Activated CD8-positive, alpha-beta T cell treated with anti-CD3 and anti-CD28 coated beads, Interleukin-2, amount 10 ng/mL, durations not matched to agents 7 days and 5 days (primary cell): ENCODE results near the gene ZFP62. TPM values are rescaled to one million over a fixed set of nuclear protein-coding genes. Genes with fewer than 3 reads are reported as not detected.
"Not testable (repeated sequence)": the region's sequence is repeated elsewhere in the genome, so short reads cannot be mapped to it uniquely, and the experiment has no call there.

Experiments
- ATAC-seq: fragments of 150-1000 bp; cut with Tn5 transposase; one replicate; pipeline ENCODE4 v1.10.0; 2021; ENCODE audit warnings: moderate library complexity
- CTCF ChIA-PET: fragments of 350-600 bp; sonication (Branson Sonifier 250); formaldehyde crosslinking; loops from one replicate; lab custom pipeline; 2021; ENCODE audit warnings: antibody characterized with exemption; lab: Charles Lee
- POLR2A ChIA-PET: fragments of 350-600 bp; sonication (Branson Sonifier 250); formaldehyde crosslinking; loops from one replicate; lab custom pipeline; 2021; ENCODE audit warnings: antibody characterized with exemption; lab: Charles Lee
- DNase-seq: peaks from one replicate; pipeline ENCODE4 v3.0.0-alpha.2; 2020
- H3K27ac Mint-ChIP-seq: one replicate; pipeline ENCODE4 v1.8.0; 2021; ENCODE audit warnings: mild to moderate bottlenecking, mixed read lengths
- H3K27me3 Mint-ChIP-seq: one replicate; pipeline ENCODE4 v1.8.0; 2021; ENCODE audit warnings: low read depth, mixed read lengths
- H3K36me3 Mint-ChIP-seq: one replicate; pipeline ENCODE4 v1.8.0; 2021; ENCODE audit warnings: low read depth, mixed read lengths
- H3K4me1 Mint-ChIP-seq: one replicate; pipeline ENCODE4 v1.8.0; 2021; ENCODE audit warnings: low read depth, mixed read lengths
- H3K4me3 Mint-ChIP-seq: one replicate; pipeline ENCODE4 v1.8.0; 2021; ENCODE audit warnings: mild to moderate bottlenecking, mixed read lengths
- H3K9me3 Mint-ChIP-seq: one replicate; pipeline ENCODE4 v1.8.0; 2022; ENCODE audit warnings: mixed read lengths; ENCODE audit not compliant: insufficient read depth
- total RNA-seq, 2 experiments: library from RNA; stranded (reverse); gene quantifications; one replicate each; pipeline ENCODE4 v1.2.3, GENCODE V29; 2021

ZFP62 gene
- 10 to 100 TPM; 22.8 to 25.3 TPM for total RNA-seq

DNA sequence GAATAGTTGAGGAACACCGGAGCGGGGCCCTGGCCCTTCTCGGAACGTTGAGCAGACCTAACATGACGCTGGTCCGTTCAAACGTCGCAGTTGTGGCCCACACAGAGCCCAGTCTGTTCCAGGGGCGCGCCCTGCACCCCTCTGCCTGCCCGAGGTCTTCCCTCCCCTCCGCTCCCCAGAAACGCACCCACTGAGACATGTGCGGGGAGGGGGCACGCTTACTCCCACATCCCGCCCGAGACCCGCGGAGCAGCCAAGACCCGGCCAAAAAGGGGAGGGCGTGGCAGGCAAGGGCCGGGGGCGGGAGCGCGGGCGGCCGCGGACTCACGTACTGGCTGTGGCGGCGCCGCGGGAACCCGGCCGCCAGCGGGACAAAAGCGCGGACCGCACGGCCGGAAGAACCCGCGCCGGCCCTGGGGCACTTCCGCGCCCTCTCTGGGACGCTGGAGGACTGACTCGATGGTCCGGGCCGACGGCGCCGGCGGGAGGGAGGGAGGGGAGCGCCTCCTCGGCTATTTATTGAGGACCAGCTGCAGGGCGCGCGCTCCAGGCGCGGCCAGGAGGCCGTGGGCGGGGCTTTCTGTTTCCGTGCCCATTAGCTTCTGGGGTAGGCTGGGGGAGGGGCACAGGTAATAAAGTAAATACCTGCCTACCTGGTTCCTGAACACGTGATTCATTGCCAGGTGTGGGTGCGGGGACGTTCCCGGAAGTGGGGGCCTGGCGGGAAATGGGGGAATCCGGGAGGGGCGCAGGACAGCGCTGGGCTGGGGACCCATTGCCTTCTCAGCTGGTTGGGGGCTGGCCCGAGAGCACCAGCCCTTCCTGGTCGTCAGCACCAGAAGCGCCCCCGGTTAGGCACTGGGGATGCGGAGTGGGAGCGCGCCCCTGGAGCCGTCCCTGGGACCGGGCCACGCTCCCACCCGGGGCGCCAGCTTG, at the start of gene ZFP62:
Gene ZFP62 (minus strand): TSS at position 390 of the 936 bp plus-strand sequence. CDS start 57 bp downstream, at position 333.
- peak within 1 kb of the TSS; percentile 86 for H3K27ac Mint-ChIP-seq

DNA sequence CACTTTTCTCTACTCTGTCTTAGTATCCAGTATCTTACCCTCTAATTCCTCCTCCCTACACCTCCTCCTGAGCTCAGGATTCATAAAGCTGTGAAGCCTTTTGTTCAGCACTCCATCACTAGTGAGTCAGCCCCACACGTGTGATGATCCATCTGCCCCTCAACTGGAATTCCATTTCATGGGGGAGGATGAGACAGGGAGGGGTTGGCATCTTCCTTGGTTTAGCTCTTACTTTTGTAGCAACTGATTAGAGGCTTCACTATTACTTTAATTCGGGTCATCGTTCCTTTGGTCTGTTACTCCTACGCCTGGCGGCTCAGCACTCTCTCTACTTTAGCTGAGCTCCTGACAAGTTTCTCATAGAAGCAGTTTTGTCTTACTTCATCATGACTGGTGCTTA, 49.7 kb upstream of the ZFP62 start:
- H3K4me1 Mint-ChIP-seq: no peaks in the 10 kb centered on the region
- no peak for DNase-seq
- ChIA-PET POLR2A (no interaction called here), CTCF (no interaction called here)
- no peak overlapping the region for H3K4me3 Mint-ChIP-seq
- H3K9me3 Mint-ChIP-seq: no peaks in the 10 kb centered on the region
- H3K27me3 Mint-ChIP-seq: peaks cover 4% of the 10 kb centered on the region
- ATAC-seq: no peak
- no peaks in the 10 kb centered on the region for H3K36me3 Mint-ChIP-seq
- no peak overlapping the region for H3K27ac Mint-ChIP-seq

More for the DNA sequence above, at the start of gene ZFP62:
- CTCF ChIA-PET: interaction anchor here (1.2 to 1.9 kb wide), 3 partner anchors 30 to 58 kb away, joined by 4 to 8 read pairs (median 4); no protein-coding TSS in a partner anchor
- Mint-ChIP-seq H3K27me3 (peaks cover 2% of the 10 kb centered on the region), H3K4me3 (peak within 1 kb of the TSS; percentile 87), H3K9me3 (no peaks in the 10 kb centered on the region), H3K36me3 (peaks cover 15% of the 10 kb centered on the region), H3K4me1 (peaks cover 17% of the 10 kb centered on the region)
- peak; percentile 90 for DNase-seq
- POLR2A ChIA-PET: interaction anchor here (1.3 to 5.1 kb wide), 4 partner anchors 11 to 58 kb away, joined by 4 to 38 read pairs (median 8); no protein-coding TSS in a partner anchor
- ATAC-seq: peak; percentile 85

DNA sequence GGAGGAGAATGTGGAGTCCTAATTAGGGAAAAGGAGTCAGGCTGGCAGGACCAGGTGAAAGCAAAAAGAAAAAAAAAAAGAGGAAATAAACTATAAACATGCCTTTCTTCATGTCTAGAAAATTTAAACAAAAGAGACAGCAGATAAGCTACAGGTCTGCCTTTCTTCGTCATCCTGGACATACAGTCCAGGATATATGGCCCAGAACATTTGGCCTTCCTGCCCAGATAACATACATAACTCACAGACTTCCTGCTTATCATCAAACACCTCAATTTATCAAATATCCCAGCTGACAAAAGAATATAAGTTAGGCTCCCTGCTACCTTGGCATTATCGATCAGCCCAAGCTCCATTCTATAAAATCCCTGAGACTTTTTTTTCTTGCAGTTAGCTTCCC, 49.1 kb upstream of the ZFP62 start:
- DNase-seq (no peak), ATAC-seq (no peak)
- H3K4me3 Mint-ChIP-seq: no peak overlapping the region
- ChIA-PET CTCF (no interaction called here), POLR2A (no interaction called here)
- H3K9me3 Mint-ChIP-seq: no peaks in the 10 kb centered on the region
- peaks cover 2% of the 10 kb centered on the region for H3K27me3 Mint-ChIP-seq
- H3K4me1 Mint-ChIP-seq: no peaks in the 10 kb centered on the region
- H3K36me3 Mint-ChIP-seq: no peaks in the 10 kb centered on the region
- H3K27ac Mint-ChIP-seq: no peak overlapping the region

DNA sequence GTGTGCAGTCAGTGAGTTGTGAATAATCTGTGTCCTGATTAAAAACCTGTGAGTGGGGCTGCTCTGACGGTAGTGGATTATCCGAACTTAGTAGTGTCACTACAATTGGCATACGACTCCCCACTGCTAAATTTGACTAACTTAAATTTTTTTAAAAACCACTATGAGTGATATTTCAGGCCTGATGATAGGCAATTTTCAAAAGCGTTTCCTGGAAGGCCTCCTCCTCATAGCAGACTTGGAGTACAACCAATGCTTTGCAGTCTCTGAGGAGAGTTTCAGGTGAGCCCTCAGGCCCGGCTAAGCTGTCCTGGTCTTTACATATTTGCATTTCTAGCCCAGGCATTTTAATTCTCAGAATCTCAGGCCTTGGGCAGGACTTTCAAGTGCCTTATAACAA, 48.7 kb upstream of the ZFP62 start:
- ATAC-seq: no peak
- CTCF ChIA-PET: no interaction called here
- Mint-ChIP-seq H3K9me3 (no peaks in the 10 kb centered on the region), H3K27ac (no peak overlapping the region), H3K4me1 (no peaks in the 10 kb centered on the region), H3K36me3 (no peaks in the 10 kb centered on the region), H3K27me3 (peaks cover 2% of the 10 kb centered on the region), H3K4me3 (no peak overlapping the region)
- POLR2A ChIA-PET: no interaction called here
- DNase-seq: no peak

DNA sequence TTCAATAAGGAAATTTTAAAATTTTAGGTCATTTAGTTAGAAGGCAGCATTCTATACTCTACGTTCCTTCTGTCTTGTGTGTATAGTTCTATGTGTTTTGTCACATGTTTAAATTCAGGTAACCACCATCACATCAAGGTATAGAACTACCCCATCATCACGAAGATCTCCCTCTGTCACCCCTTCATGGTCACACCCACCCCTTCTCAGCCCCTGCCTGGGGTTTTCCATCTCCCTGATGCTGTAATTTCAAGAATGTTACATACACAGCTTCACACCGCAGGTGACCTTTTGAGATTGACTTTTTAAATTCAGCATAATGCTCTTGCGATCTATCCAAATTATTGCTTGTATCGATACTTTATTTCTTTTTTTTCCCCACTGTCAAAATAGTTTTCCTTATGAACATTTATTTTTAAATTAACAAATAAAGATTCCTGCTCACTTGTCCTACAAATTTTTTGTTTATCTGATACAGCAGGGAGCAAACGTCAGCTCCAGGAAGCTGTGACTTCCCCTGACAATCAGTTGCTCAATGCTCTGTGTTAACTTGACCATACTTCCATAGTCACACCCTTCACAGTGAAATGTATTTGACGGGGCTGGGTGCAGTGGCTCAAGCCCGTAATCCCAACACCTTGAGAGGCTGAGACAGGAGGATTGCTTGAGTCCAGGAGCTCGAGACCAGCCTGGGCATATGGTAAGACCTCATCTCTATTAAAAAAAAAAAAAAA, 48.1 kb upstream of the ZFP62 start:
- Mint-ChIP-seq H3K27me3 (peaks cover 2% of the 10 kb centered on the region), H3K9me3 (no peaks in the 10 kb centered on the region), H3K27ac (no peak overlapping the region), H3K4me1 (no peaks in the 10 kb centered on the region), H3K4me3 (no peak overlapping the region), H3K36me3 (no peaks in the 10 kb centered on the region)
- CTCF ChIA-PET: no interaction called here
- no peak for DNase-seq
- ATAC-seq: no peak
- POLR2A ChIA-PET: no interaction called here

DNA sequence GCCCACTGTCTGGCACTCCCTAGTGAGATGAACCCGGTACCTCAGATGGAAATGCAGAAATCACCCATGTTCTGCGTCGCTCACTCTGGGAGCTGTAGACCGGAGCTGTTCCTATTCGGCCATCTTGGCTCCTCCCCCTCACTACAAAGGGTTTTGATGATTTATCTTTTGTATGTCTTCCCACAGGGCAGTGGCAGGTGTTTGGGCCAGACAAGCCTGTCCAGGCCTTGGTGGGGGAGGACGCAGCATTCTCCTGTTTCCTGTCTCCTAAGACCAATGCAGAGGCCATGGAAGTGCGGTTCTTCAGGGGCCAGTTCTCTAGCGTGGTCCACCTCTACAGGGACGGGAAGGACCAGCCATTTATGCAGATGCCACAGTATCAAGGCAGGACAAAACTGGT, 47.3 kb upstream of the ZFP62 start:
- ChIA-PET CTCF (no interaction called here), POLR2A (no interaction called here)
- no peaks in the 10 kb centered on the region for H3K4me1 Mint-ChIP-seq
- ATAC-seq: no peak
- H3K4me3 Mint-ChIP-seq: no peak overlapping the region
- H3K9me3 Mint-ChIP-seq: no peaks in the 10 kb centered on the region
- H3K27me3 Mint-ChIP-seq: peaks cover 2% of the 10 kb centered on the region
- no peaks in the 10 kb centered on the region for H3K36me3 Mint-ChIP-seq
- DNase-seq: no peak
- H3K27ac Mint-ChIP-seq: no peak overlapping the region

DNA sequence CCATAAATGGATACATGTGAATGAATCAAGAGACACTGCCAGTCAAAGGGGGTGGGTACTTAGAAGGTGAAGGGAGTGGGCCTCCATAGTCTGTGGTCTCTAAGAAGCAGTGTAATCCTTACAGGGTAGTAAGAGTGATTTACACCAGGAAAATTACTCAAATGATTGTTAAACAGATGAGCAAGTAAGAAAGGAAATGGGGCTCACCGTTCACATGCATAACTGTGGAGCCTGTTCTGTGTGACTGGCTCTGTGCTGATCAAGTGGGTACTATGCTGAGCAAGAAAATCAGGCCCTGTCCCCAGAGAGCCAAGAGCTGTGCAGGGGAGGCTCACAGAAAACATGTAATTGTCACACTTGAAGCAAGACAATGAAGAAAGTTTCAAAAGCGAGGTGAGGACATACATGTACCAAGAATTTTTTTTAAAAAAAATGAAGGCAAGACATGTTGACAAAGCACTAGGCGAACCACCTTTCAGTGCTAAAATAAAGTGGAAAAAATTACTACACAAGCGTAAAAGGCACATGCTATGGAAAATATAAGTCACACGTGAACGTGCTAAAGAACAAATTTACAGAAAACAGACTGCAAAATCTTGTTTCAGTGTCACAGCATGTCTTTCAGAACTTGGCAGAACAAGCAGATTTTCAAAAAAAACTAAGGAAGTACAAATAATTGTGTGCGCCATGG, 40.4 kb upstream of the ZFP62 start:
- ATAC-seq (no peak), DNase-seq (no peak)
- CTCF ChIA-PET: no interaction called here

DNA sequence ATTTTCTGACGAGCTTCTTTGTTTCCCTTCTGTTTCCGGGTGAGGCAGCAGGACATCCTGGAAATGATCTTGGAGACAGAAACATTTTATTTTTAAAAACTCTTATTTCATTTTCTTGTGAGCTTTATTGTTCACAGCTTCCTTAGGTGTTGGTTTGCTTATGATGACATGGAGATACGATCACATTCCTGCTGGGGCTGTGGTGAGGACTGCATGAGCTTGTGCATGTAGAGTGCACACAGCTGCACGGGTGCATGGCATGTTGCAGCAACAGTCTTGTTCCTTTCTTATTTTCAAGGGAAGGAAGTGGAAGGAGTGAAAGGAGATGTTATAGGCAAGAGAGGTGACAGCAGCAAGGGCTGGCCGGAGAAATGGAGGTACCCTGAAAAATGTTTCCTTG, 39.1 kb upstream of the ZFP62 start:
- no peaks in the 10 kb centered on the region for H3K9me3 Mint-ChIP-seq
- DNase-seq (no peak), ATAC-seq (no peak)
- no peak overlapping the region for H3K4me3 Mint-ChIP-seq
- H3K27ac Mint-ChIP-seq: no peak overlapping the region
- CTCF ChIA-PET: no interaction called here
- H3K4me1 Mint-ChIP-seq: peaks cover 4% of the 10 kb centered on the region
- no peaks in the 10 kb centered on the region for H3K36me3 Mint-ChIP-seq
- no peaks in the 10 kb centered on the region for H3K27me3 Mint-ChIP-seq
- POLR2A ChIA-PET: no interaction called here

More for the DNA sequence above, 40.4 kb upstream of the ZFP62 start:
- Mint-ChIP-seq H3K4me3 (no peak overlapping the region), H3K27me3 (peaks cover 2% of the 10 kb centered on the region), H3K36me3 (no peaks in the 10 kb centered on the region), H3K9me3 (no peaks in the 10 kb centered on the region), H3K4me1 (peaks cover 4% of the 10 kb centered on the region), H3K27ac (no peak overlapping the region)
- POLR2A ChIA-PET: no interaction called here

DNA sequence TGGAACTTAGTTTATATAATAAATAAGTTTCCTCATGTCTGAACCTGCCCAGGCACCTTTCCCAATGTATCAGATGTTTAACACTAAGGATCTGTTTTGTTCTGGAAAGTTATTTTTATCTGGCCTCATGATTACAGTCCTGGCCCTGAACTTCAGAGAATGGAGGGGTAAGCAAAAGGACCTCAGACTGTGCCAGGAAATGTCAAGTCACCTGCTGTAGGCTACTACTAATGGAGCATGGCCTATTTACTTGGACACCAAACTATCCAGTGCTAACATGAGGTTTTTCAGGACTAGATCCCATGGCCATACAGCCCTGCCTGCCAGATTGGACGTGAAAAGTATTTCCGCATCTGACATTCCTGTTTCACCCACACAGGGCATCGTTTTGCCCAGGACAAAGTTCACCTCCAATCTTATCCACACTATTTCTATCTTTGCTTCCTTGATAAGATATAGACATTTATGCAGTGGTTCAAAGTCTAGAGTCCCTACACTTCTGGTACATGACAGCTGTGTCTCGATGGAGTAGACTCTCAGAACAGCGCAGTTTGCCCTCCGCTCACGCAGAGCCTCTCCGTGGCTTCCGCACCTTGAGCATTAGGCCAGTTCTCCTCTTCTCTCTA, 37.7 kb upstream of the ZFP62 start, which contains the start of gene BTNL8:
Gene BTNL8 (plus strand): TSS at position 539 of the 626 bp plus-strand sequence. CDS start 152 bp downstream, outside the sequence.
- Mint-ChIP-seq H3K4me3 (no peak within 1 kb of the TSS), H3K27me3 (peaks cover 3% of the 10 kb centered on the region), H3K27ac (no peak within 1 kb of the TSS), H3K4me1 (peaks cover 4% of the 10 kb centered on the region), H3K9me3 (no peaks in the 10 kb centered on the region), H3K36me3 (no peaks in the 10 kb centered on the region)
- POLR2A ChIA-PET: no interaction called here
- CTCF ChIA-PET: no interaction called here
- ATAC-seq (no peak), DNase-seq (no peak)

DNA sequence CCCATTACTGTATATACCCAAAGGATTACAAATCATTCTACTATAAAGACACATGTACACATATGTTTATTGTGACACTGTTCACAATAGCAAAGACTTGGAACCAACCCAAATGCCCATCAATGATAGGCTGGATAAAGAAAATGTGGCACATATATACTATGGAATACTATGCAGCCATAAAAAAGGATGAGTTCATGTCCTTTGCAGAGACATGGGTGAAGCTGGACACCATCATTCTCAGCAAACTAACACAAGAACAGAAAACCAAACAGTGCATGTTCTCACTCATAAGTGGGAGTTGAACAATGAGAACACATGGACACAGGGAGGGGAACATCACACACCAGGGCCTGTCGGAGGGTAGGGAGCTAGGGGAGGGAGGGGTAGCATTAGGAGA, 34.3 kb upstream of the ZFP62 start:
- H3K36me3 Mint-ChIP-seq, DNase-seq, ATAC-seq, POLR2A ChIA-PET, H3K4me3 Mint-ChIP-seq, H3K27ac Mint-ChIP-seq, H3K9me3 Mint-ChIP-seq, H3K4me1 Mint-ChIP-seq, CTCF ChIA-PET: not testable (repeated sequence)
- peaks cover 20% of the 10 kb centered on the region for H3K27me3 Mint-ChIP-seq

DNA sequence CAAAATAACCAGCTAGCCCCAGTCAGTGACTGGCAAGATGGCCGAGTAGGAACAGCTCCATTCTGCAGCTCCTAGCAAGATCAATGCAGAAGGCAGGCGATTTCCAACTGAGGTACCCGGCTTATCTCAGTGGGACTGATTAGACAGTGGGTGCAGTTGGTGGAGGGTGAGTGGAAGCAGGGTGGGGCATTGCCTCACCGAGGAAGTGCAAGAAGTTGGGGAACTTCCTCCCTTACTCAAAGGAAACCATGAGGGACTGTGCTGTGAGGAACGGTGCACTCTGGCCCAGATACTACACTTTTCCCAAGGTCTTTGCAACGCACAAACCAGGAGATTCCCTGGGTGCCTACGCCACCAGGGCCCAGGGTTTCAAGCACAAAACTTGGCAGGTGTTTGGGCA, 28.3 kb upstream of the ZFP62 start:
- Mint-ChIP-seq H3K36me3 (no peaks in the 10 kb centered on the region), H3K9me3 (no peaks in the 10 kb centered on the region), H3K27me3 (peaks cover 36% of the 10 kb centered on the region), H3K4me1 (no peaks in the 10 kb centered on the region), H3K27ac (no peak overlapping the region), H3K4me3 (no peak overlapping the region)
- ATAC-seq (no peak), DNase-seq (no peak)
- ChIA-PET POLR2A (no interaction called here), CTCF (no interaction called here)
